Measurements from ENCODE around the gene AADACL3. TPM values are rescaled to one million over a fixed set of nuclear protein-coding genes. Genes with fewer than 3 reads are reported as not detected.
"Not testable (repeated sequence)": the region's sequence is repeated elsewhere in the genome, so short reads cannot be mapped to it uniquely, and the experiment has no call there.

AADACL3 gene
- total RNA-seq, 1 donor from 2014 or later = not detected

DNA sequence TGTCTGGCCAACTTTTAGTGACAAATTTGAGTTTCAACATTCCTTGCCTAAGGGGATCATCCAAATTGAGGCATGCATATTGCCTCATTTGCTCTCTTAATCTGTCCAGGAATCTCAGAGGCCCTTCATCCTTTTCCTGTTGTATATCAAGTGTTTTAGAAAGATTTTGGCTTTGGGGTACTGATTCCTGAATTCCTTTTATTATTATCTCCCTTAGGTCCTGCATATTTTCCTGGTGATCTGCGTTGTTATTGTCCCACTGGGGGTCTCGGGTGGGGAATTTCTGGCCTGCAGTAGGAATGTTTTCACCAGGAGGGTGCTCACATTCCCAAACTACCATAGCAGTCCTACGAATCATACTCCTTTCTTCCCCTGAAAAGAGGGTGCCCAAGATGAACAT is 4.4 kb upstream of the AADACL3 start:
- Histone ChIP-seq H3K4me3 (no peak overlapping the region), H3F3A (ENCODE audit: low read depth) (no peaks in the 10 kb centered on the region), H3K79me2 (ENCODE audit: low read depth) (no peaks in the 10 kb centered on the region), H3K4me2 (no peak overlapping the region), H2AFZ (replicated peaks) (no peak overlapping the region), H3K4me1 (no peaks in the 10 kb centered on the region), H3K27ac (no peak overlapping the region), H4K20me1 (ENCODE audit: low read depth) (no peaks in the 10 kb centered on the region), H3K9me3 (ENCODE audit: low read depth) (no peaks in the 10 kb centered on the region), H3K27me3 (no peaks in the 10 kb centered on the region), H3K36me3 (no peaks in the 10 kb centered on the region), H3K9ac (no peak overlapping the region)
- TF ChIP-seq CTCF (IDR thresholded peaks at IDR 0.05) = no peak
- no peak for TF ChIP-seq EZH2phosphoT487 (IDR thresholded peaks at IDR 0.05)
- no peak for TF ChIP-seq EZH2 (IDR thresholded peaks at IDR 0.05)
- H3K9me3 Mint-ChIP-seq = no peaks in the 10 kb centered on the region
- peaks cover 9% of the 10 kb centered on the region for H3K4me1 Mint-ChIP-seq
- no peak overlapping the region for H3K27ac Mint-ChIP-seq
- no peaks in the 10 kb centered on the region for H3K36me3 Mint-ChIP-seq
- H3K4me3 Mint-ChIP-seq = no peak overlapping the region
- H3K27me3 Mint-ChIP-seq (ENCODE audit: insufficient read depth, low read depth) = peaks cover 6% of the 10 kb centered on the region
- no peak for DNase-seq (ENCODE audit: low spot score)

DNA sequence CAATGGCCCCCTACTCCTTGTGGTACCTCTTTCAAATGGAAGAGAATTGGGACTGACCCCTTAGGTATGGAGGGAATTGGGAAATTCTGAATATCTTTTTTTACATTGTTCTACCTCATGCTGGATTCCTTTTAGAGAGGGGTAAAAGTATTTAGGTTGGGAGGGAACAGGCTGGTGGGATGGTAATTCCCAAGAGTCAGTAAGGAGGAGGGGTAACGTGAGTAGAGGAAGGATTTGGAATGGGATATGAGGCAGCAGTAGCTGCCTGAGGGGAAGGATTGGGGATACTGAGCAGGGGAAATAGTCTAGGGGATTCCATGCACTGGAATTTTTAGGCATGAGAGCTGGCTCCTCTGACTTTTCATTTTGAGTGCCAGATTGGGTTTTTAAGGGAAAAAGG is 3.8 kb upstream of the AADACL3 start:
- H4K20me1 ChIP-seq (ENCODE audit: low read depth) = no peaks in the 10 kb centered on the region
- H3K9ac ChIP-seq = no peak overlapping the region
- Mint-ChIP-seq H3K4me3 (no peak overlapping the region), H3K27ac (no peak overlapping the region), H3K4me1 (peaks cover 11% of the 10 kb centered on the region), H3K27me3 (ENCODE audit: insufficient read depth, low read depth) (peaks cover 6% of the 10 kb centered on the region), H3K9me3 (no peaks in the 10 kb centered on the region), H3K36me3 (no peaks in the 10 kb centered on the region)
- H3F3A ChIP-seq (ENCODE audit: low read depth) = no peaks in the 10 kb centered on the region
- DNase-seq (ENCODE audit: low spot score) = no peak
- no peak overlapping the region for H3K4me3 ChIP-seq
- no peaks in the 10 kb centered on the region for H3K36me3 ChIP-seq
- H3K79me2 ChIP-seq (ENCODE audit: low read depth) = no peaks in the 10 kb centered on the region
- no peak overlapping the region for H2AFZ ChIP-seq (replicated peaks)
- no peaks in the 10 kb centered on the region for H3K9me3 ChIP-seq (ENCODE audit: low read depth)
- peaks cover 2% of the 10 kb centered on the region for H3K4me1 ChIP-seq
- no peak overlapping the region for H3K4me2 ChIP-seq
- H3K27me3 ChIP-seq = no peaks in the 10 kb centered on the region
- no peak overlapping the region for H3K27ac ChIP-seq
- TF ChIP-seq EZH2 (IDR thresholded peaks at IDR 0.05) (no peak), EZH2phosphoT487 (IDR thresholded peaks at IDR 0.05) (no peak), CTCF (IDR thresholded peaks at IDR 0.05) (no peak)

GRCh38 chr1:12712929-12713328 is 3.0 kb upstream of the AADACL3 start:
- Histone ChIP-seq H3K9me3 (ENCODE audit: low read depth) (no peaks in the 10 kb centered on the region), H3K79me2 (ENCODE audit: low read depth) (no peaks in the 10 kb centered on the region), H4K20me1 (ENCODE audit: low read depth) (no peaks in the 10 kb centered on the region), H3K36me3 (no peaks in the 10 kb centered on the region), H3K4me1 (peaks cover 10% of the 10 kb centered on the region), H3K4me3 (no peak overlapping the region), H2AFZ (replicated peaks) (no peak overlapping the region), H3K4me2 (no peak overlapping the region), H3K9ac (no peak overlapping the region), H3F3A (ENCODE audit: low read depth) (no peaks in the 10 kb centered on the region), H3K27ac (no peak overlapping the region), H3K27me3 (no peaks in the 10 kb centered on the region)
- no peak overlapping the region for H3K4me3 Mint-ChIP-seq
- peaks cover 4% of the 10 kb centered on the region for H3K27me3 Mint-ChIP-seq (ENCODE audit: insufficient read depth, low read depth)
- no peak overlapping the region for H3K27ac Mint-ChIP-seq
- DNase-seq (ENCODE audit: low spot score) = no peak
- no peak for TF ChIP-seq CTCF (IDR thresholded peaks at IDR 0.05)
- TF ChIP-seq EZH2phosphoT487 (IDR thresholded peaks at IDR 0.05) = no peak
- TF ChIP-seq EZH2 (IDR thresholded peaks at IDR 0.05) = no peak
- H3K4me1 Mint-ChIP-seq = peaks cover 19% of the 10 kb centered on the region
- H3K9me3 Mint-ChIP-seq = no peaks in the 10 kb centered on the region
- no peaks in the 10 kb centered on the region for H3K36me3 Mint-ChIP-seq

GRCh38 chr1:12713651-12714050 is 2.3 kb upstream of the AADACL3 start:
- H2AFZ ChIP-seq (replicated peaks); H3K9ac ChIP-seq; H3F3A ChIP-seq (ENCODE audit: low read depth); H3K4me3 Mint-ChIP-seq; H3K27me3 ChIP-seq; H3K9me3 Mint-ChIP-seq; H3K27me3 Mint-ChIP-seq (ENCODE audit: insufficient read depth, low read depth); H3K36me3 Mint-ChIP-seq; H3K4me2 ChIP-seq; H3K79me2 ChIP-seq (ENCODE audit: low read depth); H3K27ac Mint-ChIP-seq; DNase-seq (ENCODE audit: low spot score); H3K36me3 ChIP-seq; H3K4me3 ChIP-seq; H4K20me1 ChIP-seq (ENCODE audit: low read depth); H3K4me1 ChIP-seq; H3K9me3 ChIP-seq (ENCODE audit: low read depth); H3K27ac ChIP-seq: not testable (repeated sequence)
- peaks cover 19% of the 10 kb centered on the region for H3K4me1 Mint-ChIP-seq

Data from neural progenitor cell (in vitro differentiated cells).